Ascending aorta (tissue), 2 donors: ENCODE results near the gene HDGFL2. TPM values are rescaled to one million over a fixed set of nuclear protein-coding genes. Genes with fewer than 3 reads are reported as not detected.

Source experiments
- DNase-seq, 2 donors: peaks; one replicate each; pipeline ENCODE4 v3.0.0-alpha.2; 2019; ENCODE audit warnings: low spot score in 2 of 2
- H3K27ac ChIP-seq, 2 donors: fragments of 200-600 bp; sonication (generic); one replicate each; pipeline ENCODE4 v1.5.1; 2016 to 2017; ENCODE audit warnings: mild to moderate bottlenecking in 1 of 2
- H3K27me3 ChIP-seq: fragments of 200-600 bp; sonication (generic); one replicate; pipeline ENCODE4 v1.5.1; 2017
- H3K36me3 ChIP-seq, 2 donors: fragments of 200-600 bp; sonication (generic); one replicate each; pipeline ENCODE4 v1.5.1; 2016
- H3K4me1 ChIP-seq, 2 donors: fragments of 200-600 bp; sonication (generic); one replicate each; pipeline ENCODE4 v1.5.1; 2016 to 2017; ENCODE audit warnings: mild to moderate bottlenecking in 1 of 2
- H3K4me3 ChIP-seq, 2 donors: fragments of 200-600 bp; sonication (generic); one replicate each; pipeline ENCODE4 v1.5.1; 2016 to 2017; ENCODE audit warnings: mild to moderate bottlenecking in 1 of 2
- H3K9me3 ChIP-seq, 2 donors: fragments of 200-600 bp; sonication (generic); one replicate each; pipeline ENCODE4 v1.5.1; 2016
- CTCF ChIP-seq, 3 experiments: fragments of 200-600 bp in 2 of 3; fragments of 450-650 bp in 1 of 3; sonication (generic) in 2 of 3; IDR thresholded peaks; one replicate each; pipeline ENCODE4 v1.5.1; 2016 to 2019; ENCODE audit warnings: antibody characterized with exemption in 3 of 3, mild to moderate bottlenecking in 1 of 3, moderate library complexity in 1 of 3
- intact Hi-C: fragments of 100-400 bp; cut with DNase I; formaldehyde crosslinking; loops from one replicate; pipeline ENCODE4 v1.15.1; 2023
- total RNA-seq: library from RNA; depleted of rRNA; stranded (reverse); fragments of >200 nt; gene quantifications from one replicate; pipeline ENCODE4 v1.1.0, GENCODE V29; 2016

Gene HDGFL2
- total RNA-seq, 1 donor from 2014 or later = 15.4 TPM

DNA sequence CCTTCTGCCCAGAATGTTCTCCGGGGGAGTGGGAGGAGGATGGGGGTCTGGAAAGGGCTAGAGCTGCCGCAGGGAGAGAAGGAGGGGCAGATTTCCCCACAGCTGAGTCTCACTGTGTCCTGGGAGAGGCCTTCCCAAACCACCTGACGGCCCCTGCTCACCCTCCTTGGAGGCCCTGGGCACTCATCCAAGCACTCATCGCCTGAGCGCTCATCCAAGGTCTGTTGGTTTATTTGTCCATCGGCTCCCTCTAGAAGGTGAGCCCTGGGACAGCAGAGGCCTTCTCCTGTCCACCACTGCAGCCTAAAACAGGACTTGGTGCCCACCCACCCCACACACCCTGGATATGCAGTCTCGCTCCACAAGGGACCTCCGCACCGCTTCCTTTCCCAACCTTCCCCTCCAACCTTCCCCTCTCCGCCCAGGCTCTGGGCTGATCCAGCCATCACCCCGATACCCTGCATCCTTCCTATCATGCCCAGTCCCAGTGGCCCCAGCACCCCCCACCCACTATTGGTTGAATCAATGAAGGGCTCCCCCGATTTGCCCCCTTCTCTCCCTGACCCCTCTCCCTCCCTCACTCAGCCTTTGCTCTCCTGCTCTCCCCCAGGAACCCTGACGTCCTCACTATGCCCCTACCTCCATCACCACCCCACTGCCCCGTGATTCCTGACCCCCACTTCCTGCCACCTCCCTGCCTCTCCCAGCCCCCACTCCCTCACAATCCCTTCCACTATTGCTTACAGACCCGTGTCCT, 16.2 kb upstream of the HDGFL2 start:
- H3K4me3 ChIP-seq = peak overlapping the region; percentile 86 to 99
- peak overlapping the region; percentile 87 to 91 for H3K27ac ChIP-seq
- TF ChIP-seq CTCF (IDR thresholded peaks at IDR 0.05) = no peak
- H3K9me3 ChIP-seq = no peaks in the 10 kb centered on the region
- H3K36me3 ChIP-seq = peaks cover 30 to 33% of the 10 kb centered on the region in 2 donors
- H3K27me3 ChIP-seq = no peaks in the 10 kb centered on the region
- peaks cover 6 to 20% of the 10 kb centered on the region in 2 donors for H3K4me1 ChIP-seq
- intact Hi-C loops = no loop called here
- peak in 1 of 2 donors; percentile 61 for DNase-seq

- H3K36me3 ChIP-seq = peaks cover 24 to 27% of the 10 kb centered on the region in 2 donors
- H3K27me3 ChIP-seq = no peaks in the 10 kb centered on the region
- H3K4me1 ChIP-seq = peaks cover 6 to 20% of the 10 kb centered on the region in 2 donors
- intact Hi-C loops = no loop called here
- TF ChIP-seq CTCF (IDR thresholded peaks at IDR 0.05) = no peak
- H3K9me3 ChIP-seq = no peaks in the 10 kb centered on the region
- DNase-seq = peak in 1 of 2 donors; percentile 65
- peak overlapping the region; percentile 87 to 91 for H3K27ac ChIP-seq
- H3K4me3 ChIP-seq = peak overlapping the region; percentile 86 to 99
Observed at GRCh38 chr19:4456476-4456842, 15.6 kb upstream of the HDGFL2 start.

- Histone ChIP-seq H3K27ac (peak overlapping the region; percentile 87 to 91), H3K4me3 (peak overlapping the region; percentile 86 to 99), H3K27me3 (no peaks in the 10 kb centered on the region), H3K36me3 (peaks cover 19 to 21% of the 10 kb centered on the region in 2 donors), H3K4me1 (peaks cover 6 to 20% of the 10 kb centered on the region in 2 donors), H3K9me3 (no peaks in the 10 kb centered on the region)
- intact Hi-C loops = loop anchor here (1.0 kb wide), 4 partner anchors 15 to 211 kb away; partner anchors contain the start of genes CHAF1A, HDGFL2 and MPND
- TF ChIP-seq CTCF (IDR thresholded peaks at IDR 0.05) = no peak
- no peak for DNase-seq
Observed at GRCh38 chr19:4456843-4457653, 15.0 kb upstream of the HDGFL2 start.

DNA sequence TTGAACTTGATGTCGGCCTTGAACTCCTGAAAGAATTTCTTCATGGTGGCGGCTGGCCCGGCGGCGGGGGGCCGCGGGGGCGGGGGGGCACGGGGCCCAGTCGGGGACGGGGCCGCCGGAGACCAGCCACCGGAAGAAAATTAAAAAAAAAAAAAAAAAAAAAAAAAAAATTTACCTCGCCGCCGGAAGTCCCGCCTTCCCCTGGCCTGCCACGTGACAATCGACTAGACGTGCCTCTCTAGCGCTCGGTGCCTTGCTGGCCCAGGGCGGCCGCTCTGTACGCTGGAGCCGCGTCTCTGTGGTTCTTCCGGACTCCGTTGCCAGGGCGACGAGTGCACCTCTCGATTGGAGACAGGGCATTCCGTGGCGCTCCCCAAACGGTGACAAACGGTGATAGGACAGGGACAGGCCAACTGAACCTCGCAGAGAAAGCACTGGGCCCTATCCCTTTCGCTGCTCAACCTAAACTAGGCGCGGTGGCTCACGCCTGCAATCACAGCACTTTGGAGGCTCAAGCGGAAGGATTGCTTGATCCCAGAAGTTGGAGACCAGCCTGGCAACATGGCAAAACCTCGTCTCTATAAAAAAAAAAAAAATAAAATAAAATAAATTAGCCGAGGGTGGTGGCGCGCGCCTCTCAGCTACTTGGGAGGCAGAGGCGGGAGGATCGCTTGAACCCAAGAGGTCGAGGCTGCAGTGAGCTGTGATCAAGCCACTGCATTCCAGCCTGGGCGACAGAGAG, 14.3 kb upstream of the HDGFL2 start, which contains the start of gene UBXN6:
Gene UBXN6, minus strand, starts transcription at position 141 of the 742 bp plus-strand sequence. Its CDS starts 97 bp downstream, at position 44.
- H3K9me3 ChIP-seq = no peaks in the 10 kb centered on the region
- TF ChIP-seq CTCF (IDR thresholded peaks at IDR 0.05) = no peak
- peaks cover 11 to 13% of the 10 kb centered on the region in 2 donors for H3K36me3 ChIP-seq
- peak within 1 kb of the TSS; percentile 87 to 91 for H3K27ac ChIP-seq
- H3K27me3 ChIP-seq = no peaks in the 10 kb centered on the region
- peak; percentile 88 to 99 for DNase-seq
- intact Hi-C loops = loop anchor here (1.0 kb wide), 4 partner anchors 14 to 212 kb away; partner anchors contain the start of genes CHAF1A, HDGFL2 and MPND
- peaks cover 6 to 20% of the 10 kb centered on the region in 2 donors for H3K4me1 ChIP-seq
- H3K4me3 ChIP-seq = peak within 1 kb of the TSS; percentile 86 to 99
